NCI-H2107 (cell line): ENCODE results near the gene FTCD.
"Not testable (repeated sequence)": the region's sequence is repeated elsewhere in the genome, so short reads cannot be mapped to it uniquely, and the experiment has no call there.

Experiments used
- DNase-seq: peaks from one replicate; lab custom pipeline; 2025; lab: John Stamatoyannopoulos, UW

FTCD gene

DNA sequence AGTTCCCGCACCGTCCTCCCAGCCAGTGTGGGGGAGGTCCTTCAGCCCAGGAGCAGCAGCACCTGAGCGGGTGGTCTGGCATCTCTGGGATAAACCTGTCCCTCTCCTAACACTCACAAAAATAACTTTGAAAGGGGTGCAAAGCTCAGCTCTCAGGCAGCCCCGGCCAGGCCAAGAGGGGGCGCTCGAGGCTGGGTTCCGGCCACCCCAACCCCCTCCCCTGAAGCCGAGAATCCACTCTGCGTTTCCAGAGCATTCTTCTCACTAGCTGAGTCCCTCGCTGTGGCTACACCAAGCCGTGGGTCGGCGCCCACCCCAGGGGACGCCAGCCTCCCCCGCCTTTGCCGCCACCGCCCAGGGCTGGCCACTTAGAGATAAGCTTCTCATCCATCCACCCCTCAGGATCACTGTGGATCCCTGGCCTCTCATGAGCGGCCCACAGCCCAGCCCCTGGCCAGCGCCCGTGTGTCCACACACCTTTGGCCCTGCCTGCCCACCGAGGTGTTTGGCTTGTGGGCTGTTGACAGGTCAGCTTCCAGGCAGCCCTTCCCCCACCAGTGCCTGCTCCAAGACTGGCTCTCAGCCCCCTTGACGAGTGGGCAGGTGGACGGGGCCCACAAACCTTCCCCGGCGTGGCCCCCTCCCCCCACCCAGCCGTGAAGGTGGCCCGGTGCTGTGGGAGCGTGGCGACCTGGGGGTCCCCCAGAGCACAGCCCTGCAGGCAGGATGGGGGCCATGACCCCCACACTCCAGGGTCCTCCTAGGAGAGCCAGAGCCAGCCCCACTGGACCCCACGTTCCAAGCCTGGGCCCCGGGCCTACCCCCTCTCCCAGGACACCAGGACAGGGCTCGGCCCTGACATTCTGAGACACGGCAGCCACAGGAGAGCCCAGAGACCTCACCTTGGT is 1.9 kb downstream of the FTCD start:
- no peak for DNase-seq

DNA sequence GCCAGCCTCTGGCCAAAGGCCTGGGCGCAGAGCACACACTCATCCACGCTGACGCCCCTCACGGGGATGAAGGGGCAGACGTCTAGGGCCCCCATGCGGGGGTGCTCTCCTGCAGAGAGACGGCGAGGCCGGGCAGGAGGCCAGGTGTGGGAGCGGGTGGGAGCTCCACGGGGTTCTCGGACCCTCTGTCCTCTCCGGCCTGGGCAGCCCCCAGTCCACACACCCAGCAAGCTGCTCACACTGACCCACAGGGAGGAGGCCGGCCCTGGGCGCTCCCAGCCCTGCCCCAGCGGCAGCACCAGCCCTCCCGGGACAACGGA is 2.5 kb downstream of the FTCD start:
- no peak for DNase-seq

DNA sequence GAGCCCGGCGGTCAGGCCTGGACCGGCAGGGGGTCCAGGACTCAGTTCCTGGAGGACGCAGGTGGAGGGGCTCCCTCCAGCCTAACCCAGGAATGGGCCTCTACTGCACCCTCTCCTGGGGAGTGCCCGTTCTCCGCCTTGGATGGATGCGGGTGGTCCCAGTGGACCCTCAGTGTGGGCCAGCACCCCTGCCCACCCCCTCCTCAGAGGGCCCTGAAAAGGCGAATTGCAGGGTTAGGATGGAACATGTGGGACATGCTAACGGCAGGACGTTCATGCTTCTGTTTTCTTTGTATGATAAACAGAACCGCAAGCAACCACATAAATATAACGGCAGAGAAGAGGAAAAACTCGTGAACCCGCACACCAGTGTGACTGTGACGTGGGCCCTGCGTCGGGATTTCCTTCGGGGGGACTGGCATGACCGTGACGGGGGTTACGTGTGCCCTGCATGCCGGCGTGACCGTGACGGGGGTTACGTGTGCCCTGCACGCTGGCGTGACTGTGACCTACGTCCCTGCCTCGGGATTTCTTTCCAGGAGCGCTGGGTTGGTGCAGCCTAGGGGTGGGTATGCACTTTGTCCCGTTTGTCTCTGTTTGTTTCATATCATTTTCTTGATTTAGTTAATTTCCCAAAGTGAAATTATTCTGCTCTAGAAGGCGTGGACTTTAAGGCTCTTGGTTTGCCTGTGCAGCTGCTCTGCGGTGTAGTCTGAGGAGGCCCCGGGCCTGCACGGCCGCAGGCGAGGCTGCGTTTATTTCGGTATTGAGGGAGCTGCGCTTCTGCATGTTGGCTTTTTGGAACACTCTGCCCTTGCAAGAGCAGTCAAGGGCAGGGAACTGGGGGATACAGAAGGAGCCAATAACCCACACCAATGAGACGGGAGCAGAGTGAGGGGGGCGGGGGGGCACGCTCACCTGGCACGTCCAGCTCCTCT is 3.1 kb downstream of the FTCD start:
- DNase-seq, result no peak

DNA sequence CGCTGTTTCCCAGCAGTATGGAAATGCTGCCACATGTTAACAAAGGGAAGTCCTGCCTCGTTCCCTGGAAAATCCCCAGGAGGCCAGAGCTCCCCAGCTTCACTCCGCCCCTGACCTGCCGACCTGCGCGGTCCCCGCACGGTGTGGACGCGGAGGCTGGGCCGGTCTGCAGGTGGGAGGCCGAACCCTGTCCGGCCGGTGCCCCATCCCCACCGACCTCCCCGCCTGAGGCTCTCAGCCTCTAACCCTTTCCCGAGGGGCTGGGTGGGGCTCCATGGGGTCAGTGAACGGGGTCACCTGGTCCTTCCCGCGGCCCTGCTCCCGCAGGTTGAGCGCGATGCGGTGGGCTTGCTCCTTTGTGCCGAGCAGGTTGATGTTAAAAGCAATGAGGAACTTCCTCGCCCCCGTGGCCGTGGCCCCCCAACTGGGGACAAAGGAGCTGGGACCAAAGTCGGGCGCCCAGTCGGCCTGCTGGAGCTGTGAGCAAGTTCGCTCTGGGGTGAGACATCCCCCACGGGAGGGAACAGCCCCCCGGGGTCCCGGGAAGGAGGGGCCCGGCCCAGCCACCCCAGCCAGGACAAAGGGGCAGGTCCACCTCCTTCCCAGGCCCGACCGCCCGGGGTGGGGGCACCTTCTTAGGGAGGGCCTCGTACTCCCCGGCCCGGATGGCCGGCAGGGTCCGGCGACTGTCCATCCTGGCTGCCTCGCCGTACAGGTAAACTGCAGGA is 4.0 kb downstream of the FTCD start:
- DNase-seq, result no peak

DNA sequence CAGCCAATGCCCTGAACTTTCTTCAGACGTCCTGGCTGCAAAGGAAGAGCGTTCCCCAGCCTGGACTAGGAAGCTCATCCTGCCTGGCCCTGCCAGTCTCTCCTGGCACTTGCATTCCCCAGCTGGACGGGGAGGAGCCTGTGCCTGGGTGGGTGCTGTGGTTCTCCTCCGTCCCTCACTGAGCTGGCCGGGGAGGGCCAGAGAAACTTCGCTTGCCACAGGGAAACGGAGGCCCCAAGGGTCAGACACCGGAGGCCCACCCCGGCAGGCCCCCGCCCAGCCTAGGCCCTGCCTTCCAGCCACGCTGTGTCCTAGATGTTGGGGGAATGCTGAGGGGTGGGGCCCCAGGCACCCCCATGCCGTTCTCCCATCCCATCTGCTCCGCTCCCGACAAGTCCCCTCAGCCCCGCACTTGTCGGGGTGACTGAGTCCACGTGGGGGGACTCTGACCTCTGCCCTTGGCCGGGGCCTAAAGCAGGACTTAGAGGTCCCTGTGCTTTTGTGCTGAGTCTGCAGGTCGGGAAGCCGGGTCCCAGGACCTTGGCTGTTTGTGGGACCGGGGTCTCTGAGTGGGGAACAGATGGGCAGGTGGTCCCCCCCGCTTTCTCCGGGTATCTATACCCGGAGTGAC is 4.8 kb downstream of the FTCD start:
- DNase-seq, result no peak

DNA sequence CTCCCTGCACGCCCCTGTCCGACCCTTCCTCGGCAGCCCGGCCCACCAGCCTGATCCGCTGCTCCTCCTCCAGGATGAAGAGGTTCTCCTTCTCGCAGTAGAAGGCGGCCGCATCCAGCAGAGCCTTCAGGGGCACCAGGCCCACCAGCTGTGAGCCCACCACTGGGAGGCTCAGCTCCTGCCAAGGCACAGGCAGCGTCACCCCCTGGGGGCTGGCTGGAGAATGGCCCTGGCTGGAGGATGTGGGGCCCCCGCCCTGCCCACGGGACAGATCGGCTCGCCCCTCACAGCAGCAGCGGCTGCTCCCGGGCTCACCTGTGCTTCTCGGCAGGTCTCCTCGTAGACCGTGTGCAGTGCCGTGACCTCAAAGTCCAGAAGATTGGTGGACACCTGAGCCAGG is 5.3 kb downstream of the FTCD start:
- DNase-seq, result no peak

DNA sequence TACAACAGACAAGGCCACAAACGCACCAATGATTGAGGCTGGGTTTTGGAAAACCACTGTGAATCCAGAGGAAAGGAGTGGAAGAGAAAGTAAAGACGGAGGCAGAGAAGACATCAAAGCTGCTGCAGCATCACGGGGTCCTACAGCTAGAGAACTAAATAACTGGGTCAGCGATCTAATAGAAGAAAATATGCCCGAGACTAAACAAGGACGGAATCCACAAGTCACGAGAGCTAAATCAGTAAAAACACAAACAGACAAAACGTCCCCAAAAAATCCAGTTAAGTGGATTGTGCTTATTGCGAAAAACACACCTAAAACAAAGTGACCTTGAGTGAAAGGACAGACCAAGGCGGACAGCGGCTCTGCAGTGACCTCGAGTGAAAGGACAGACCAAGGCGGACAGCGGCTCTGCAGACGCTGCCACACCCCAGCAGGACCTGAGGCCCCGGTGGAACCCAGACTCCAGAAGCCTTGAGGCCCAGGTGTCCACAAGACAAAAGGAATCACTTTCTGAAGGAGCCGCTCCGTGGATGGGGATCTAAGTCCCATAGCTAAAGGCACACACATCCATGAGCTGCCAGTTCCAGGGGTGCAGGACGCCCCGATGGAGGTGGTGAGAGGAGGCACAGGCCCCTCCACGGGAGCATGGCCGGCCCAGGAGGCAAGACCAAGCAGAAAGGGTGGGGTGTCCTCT is 6.0 kb downstream of the FTCD start:
- DNase-seq, result no peak

DNA sequence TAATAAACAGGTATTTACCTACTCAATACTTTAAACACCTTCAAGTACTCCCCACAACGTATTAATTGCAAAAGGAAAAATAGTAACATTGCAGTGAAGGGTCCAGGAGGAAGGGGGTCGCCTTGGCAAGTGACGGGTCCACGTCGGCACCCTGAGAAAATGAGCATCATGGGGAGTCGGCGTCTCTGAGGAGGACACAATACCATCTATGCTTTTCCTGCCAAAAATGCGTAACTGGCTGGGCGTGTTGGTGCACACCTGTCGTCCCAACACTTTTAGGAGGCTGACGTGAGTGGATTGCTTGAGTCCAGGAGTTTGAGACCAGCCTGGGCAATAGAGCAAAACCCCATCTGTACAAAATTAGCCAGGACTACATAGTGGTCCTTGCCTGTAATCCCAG is 7.3 kb downstream of the FTCD start:
- no peak for DNase-seq

DNA sequence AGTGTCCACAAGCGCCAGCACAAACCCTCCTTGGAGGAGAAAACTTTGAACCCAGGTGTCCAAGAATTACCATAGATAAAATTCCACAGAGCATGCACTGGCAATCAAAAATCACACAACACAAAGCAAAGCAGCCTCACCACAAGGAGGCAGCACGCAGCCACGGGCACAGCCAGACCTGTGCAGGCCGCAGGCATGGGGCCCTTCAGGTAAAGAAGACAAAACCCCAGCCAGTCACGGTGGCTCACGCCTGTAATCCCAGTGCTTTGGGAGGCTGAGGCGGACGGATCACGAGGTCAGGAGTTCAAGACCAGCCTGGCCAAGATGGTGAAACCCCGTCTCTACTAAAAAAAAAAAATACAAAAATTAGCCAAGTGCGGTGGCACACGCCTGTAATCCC is 8.0 kb downstream of the FTCD start:
- DNase-seq, result peak; percentile 75

DNA sequence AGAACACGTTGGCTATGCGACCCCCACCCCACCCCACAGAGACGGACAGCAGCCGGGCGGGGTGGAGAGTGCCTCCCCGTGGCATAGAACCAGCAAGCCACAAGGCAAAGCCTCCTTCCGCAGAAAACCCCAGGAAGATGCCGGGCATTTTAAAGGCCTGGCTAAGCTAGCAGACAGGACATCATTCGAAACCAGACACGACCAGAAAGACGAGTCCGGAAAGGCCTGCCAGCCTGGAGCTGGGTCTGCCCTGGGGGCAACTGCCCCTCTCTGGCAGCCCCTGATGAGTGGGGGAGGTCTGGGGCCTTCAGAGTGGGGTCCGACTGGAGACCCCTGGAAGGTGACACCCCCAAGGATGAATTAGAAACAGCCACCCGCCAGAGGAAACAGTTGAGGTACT is 8.5 kb downstream of the FTCD start:
- no peak for DNase-seq

DNA sequence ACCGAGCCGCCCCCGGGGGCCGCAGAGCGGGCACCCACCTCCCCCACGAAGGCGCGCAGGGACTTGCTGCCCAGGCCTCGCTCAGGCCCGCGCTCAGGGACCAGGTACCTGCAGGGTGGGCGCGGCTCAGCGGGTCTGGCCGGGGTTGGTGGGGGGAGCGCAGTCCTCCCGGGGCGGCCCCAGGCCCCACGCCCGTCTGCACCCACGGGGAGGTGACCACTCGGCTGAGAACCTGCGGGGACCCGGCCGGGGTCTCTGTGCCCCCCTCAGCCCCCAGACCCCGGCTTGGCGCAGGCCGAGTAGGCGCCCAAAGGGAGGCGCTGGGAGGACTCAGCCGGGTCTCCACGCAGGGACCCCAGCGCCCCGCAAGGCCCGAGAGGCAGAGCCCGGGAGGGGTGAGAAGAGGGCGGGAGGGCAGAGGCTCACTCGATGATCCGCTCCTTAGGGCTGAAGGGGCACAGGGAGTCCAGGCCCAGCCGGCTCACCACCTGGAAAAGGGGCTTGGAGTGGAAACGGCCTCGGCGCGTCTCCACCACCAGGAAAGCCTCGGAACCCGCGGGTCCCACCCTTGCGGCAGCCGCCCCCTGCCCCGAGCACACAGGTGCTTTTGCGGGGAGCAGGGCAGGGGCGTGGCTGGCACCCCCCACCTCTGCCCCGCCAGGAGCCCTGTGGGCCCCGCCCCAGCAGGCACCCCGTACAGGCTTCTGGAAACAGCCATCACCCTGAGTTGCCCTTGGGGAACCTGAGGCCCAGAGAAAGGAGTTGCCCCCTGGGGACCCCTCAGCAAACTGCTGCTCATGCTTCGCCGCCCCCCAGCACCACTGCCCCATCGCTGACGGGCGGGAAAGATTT is 9.3 kb downstream of the FTCD start:
- no peak for DNase-seq

DNA sequence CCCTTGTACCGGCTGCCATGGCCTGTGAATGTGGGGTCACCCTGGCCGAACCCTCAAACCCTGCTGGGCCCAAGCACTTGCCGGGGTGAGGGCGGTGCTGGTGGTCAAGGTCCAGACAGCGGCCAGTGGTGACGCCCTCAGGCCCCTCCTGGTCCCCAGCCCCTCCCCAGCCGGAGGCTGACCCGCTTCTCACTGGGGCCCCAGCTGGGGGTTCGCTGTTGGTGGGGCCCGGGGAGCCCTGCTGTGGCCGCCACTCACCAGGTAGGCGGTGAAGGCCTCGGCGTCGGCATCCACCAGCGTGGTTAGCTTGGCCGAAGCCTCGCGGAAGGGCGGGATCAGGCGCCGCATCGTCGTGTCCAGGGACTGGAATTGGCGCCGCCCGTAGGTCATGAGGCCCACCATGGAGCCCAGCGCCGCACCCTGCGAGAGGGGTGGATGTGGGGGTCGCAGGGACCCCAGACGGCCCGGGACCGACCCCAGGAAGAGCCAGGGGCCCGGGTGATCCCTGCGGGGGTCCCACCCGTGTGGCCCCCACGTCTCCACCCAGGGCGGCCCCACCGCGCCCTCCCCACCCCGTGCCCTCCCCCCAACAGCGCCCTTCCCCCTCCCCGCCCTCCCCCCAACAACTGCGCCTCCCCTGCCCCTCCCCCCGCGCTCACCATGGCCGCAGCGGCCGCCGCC is 10.1 kb downstream of the FTCD start:
- no peak for DNase-seq

DNA sequence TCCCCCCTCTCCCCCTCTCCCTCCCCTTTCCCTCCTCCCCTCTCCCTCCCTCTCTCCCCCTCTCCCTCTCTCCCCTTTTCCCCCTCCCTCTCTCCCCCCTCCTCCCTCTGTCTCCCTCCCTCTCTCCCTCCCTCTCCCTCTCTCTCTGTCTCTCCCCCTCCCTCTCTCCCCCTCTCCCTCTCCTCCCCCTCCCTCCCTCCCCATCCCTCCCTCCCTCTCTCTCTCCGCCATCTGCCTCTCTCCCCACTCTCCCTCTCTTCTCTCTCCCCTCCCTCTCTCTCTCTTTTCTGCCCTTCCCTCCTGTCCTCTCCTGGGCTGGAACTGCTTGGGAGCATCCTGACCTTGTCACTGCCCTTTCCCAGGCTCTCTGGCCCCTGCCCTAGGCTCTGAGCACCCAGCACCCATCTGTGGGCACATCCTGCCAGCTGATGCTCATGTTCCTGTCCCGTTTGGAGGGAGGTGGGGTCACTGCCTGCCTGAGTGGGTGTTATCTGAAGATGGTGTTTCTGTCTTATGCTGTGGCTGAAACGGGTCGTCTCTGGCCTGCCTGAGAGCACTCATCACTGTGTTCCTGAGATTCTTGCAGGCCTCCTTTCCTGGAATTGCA is 10.8 kb downstream of the FTCD start:
- no peak for DNase-seq

DNA sequence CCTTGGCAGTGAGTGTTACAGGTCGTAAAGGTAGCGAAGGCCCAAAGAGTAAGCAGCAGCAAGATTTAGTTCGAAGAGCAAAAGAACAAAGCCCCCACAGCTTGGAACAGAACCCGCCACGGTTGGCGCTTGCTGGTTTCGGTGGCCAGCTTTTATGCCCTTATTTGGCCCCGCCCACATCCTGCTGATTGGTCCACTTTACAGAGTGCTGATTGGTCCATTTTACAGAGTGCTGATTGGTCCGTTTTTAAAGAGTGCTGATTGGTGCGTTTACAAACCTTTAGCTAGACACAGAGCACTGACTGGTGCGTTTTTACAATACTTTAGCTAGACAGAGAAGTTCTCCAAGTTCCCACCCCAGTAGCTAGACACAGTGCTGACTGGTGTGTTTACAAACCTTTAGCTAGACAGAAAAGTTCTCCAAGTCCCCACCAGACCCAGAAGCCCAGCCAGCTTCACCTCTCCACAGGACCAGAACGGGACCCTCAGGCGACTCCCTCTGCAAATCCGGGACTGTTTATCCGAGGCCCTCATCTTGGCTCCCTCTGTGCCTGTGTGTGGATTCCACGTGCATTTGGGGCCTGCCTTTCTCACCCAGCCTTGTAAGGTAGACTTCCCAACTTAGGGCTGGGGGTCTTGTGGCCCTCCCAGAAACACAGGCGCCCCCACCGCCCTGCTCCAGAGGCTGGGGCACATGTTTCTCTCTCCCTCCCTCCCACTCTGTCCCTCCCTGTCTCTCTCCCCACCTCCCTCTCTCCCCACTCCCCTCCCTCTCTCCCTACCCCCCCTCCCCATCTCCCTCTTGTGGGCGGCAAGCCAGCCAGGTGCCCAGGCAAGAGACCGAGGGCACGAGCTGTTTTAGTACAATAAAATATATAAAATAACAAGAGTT is 12.6 kb downstream of the FTCD start:
- no peak for DNase-seq

DNA sequence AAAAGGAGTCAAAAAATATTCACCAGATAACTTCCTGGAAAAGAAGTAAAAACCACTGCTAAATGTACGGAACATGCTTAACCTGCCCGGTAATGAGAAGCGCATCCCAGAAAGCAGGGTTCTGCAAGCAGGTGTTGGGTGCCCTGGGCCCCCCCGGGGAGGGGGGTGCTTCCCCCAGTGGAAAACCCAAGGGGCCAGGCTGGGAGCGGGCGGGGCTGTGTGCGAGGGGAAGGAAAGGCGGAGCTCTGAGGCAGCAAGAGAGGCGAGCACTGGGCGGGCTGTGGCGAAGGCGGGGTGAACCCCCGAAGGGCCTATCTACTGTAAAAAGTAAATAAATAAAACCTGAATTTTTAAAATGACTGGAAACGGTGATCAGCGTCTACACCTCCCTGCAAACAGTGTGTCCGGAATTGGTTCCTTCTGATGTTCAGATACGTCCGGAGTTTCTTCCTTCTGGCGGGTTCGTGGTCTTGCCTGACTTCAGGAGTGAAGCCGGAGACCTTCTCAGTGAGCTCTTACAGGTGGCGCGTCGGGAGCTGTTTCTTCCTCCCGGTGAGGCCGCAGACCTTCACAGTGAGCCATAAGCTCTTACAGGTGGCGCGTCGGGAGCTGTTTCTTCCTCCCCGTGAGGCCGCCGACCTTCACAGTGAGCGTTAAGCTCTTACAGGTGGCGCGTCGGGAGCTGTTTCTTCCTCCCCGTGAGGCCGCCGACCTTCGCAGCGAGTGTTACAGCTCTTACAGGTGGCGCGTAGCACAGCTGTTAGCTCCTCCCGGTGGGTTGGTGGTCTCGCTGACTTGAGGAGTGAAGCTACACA is 13.4 kb downstream of the FTCD start:
- no peak for DNase-seq

DNA sequence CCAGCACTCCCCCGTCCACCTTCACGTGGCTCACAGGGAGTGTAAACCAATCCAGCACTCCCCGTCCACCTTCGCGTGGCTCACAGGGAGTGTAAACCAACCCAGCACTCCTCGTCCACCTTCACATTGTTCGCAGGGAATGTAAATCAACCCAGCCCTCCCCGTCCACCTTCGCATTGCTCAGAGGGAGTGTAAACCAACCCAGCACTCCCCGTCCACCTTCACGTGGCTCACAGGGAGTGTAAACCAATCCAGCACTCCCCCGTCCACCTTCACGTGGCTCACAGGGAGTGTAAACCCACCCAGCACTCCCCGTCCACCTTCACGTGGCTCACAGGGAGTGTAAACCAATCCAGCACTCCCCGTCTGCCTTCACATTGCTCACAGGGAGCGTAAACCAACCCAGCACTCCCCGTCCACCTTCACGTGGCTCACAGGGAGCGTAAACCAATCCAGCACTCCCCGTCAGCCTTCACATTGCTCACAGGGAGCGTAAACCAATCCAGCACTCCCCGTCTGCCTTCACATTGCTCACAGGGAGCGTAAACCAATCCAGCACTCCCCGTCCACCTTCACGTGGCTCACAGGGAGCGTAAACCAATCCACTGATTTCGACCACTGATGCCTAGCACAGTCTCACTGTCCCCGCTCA is 14.9 kb downstream of the FTCD start:
- DNase-seq, result not testable (repeated sequence)

DNA sequence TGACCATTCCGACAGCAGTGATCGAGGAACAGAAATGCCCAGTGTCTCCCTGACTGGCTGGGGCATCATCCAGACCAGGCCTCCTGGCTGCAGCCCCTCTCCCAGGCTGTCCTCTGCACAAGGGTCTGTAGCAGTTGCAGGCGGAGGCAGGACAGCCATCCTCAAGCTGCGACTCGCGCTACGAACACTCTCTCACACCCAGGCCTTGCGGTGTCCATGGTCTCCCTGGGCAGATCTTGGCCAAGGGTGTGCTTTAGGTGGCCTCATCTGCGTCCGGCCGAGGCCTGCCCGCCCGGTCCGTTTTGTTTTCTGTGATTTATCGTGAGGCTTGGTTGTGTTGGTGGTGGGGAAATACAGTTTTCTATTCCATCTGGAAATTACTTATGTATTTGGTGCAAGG is 15.7 kb downstream of the FTCD start:
- no peak for DNase-seq
